Fibroblast of villous mesenchyme (primary cell): Measurements from ENCODE around the gene CACNG4. TPM values are rescaled to one million over a fixed set of nuclear protein-coding genes. Genes with fewer than 3 reads are reported as not detected.

Experiments used
- DNase-seq: peaks from one replicate; pipeline ENCODE4 v3.0.0-alpha.2; 2010; ENCODE audit warnings: low read depth
- H3K4me3 ChIP-seq: 2 replicates; pipeline ENCODE4 v1.5.1; 2011; ENCODE audit warnings: low read depth, mild to moderate bottlenecking, low read length
- CTCF ChIP-seq: IDR thresholded peaks from 2 replicates; pipeline ENCODE4 v1.5.1; 2012; ENCODE audit warnings: low read depth, mild to moderate bottlenecking, low read length; ENCODE audit not compliant: insufficient read depth
- total RNA-seq: library from RNA; depleted of rRNA; stranded (reverse); fragments of >200 nt; gene quantifications from 2 replicates; pipeline ENCODE4 v1.2.3, GENCODE V29; 2012

The CACNG4 gene
- total RNA-seq, 1 donor = not detected

- TF ChIP-seq CTCF = no peak
- H3K4me3 ChIP-seq = no peak overlapping the region
- no peak for DNase-seq
Measured at GRCh38 chr17:67041941-67042899, 77.7 kb downstream of the CACNG4 start.

- H3K4me3 ChIP-seq = no peak overlapping the region
- DNase-seq = no peak
- TF ChIP-seq CTCF = no peak
Measured at GRCh38 chr17:67043283-67043682, 78.8 kb downstream of the CACNG4 start.

- DNase-seq = no peak
- TF ChIP-seq CTCF = no peak
- no peak within 1 kb of the TSS for H3K4me3 ChIP-seq
Measured at GRCh38 chr17:67044016-67044772, 79.7 kb downstream of the CACNG4 start, which contains the start of gene CACNG1. TSS of gene CACNG1 (plus strand) at chr17:67044554. CDS start at chr17:67044661, 107 bp downstream.

GRCh38 chr17:67044940-67045339, 80.4 kb downstream of the CACNG4 start:
- no peak for DNase-seq
- TF ChIP-seq CTCF = no peak
- no peak overlapping the region for H3K4me3 ChIP-seq

GRCh38 chr17:67046398-67046797, 81.9 kb downstream of the CACNG4 start:
- no peak overlapping the region for H3K4me3 ChIP-seq
- TF ChIP-seq CTCF = no peak
- no peak for DNase-seq

GRCh38 chr17:67047382-67047781, 82.9 kb downstream of the CACNG4 start:
- DNase-seq = no peak
- H3K4me3 ChIP-seq = no peak overlapping the region
- TF ChIP-seq CTCF = no peak
